ENCODE measurements around the gene PAXIP1. TPM values are rescaled to one million over a fixed set of nuclear protein-coding genes. Genes with fewer than 3 reads are reported as not detected.
A peak's percentile ranks its signal among the peaks of the same experiment; 100 is the strongest.

PAXIP1 gene
- total RNA-seq, 1 experiment from 2014 or later: 32.6 TPM

GRCh38 chr7:154913638-154914307 lies 89.2 kb downstream of the PAXIP1 start:
- no peaks in the 10 kb centered on the region for H3K79me2 ChIP-seq (ENCODE audit: insufficient read depth, low read length)
- H2BK5ac ChIP-seq (ENCODE audit: insufficient read length, low read length): no peak overlapping the region
- H3K9me3 ChIP-seq (ENCODE audit: control insufficient read depth, low read depth, low read length): no peaks in the 10 kb centered on the region
- no peak overlapping the region for H2BK12ac ChIP-seq (ENCODE audit: insufficient read length, low read depth, low read length)
- no peak overlapping the region for H3K27ac ChIP-seq (ENCODE audit: insufficient read length, low read depth, low read length)
- no peaks in the 10 kb centered on the region for H3K79me1 ChIP-seq (ENCODE audit: insufficient read depth, low read depth, low read length, poor library complexity, severe bottlenecking)
- Mint-ChIP-seq H3K36me3 (ENCODE audit: insufficient read depth in 1 of 3, low read depth in 3 of 3) (peaks cover 0 to 8% (median 5%) of the 10 kb centered on the region in 3 experiments; a peak in 6 of 7 replicates), H3K27me3 (ENCODE audit: low read depth) (peaks cover 30% of the 10 kb centered on the region), H3K4me3 (peak overlapping the region in 1 of 2 experiments; percentile 50; a peak in 3 of 5 replicates), H3K9me3 (peaks cover 11 to 14% of the 10 kb centered on the region in 2 experiments), H3K27ac (no peak overlapping the region), H3K4me1 (peaks cover 5 to 7% of the 10 kb centered on the region in 2 experiments)
- H3K56ac ChIP-seq (ENCODE audit: insufficient read length, low read depth, low read length): no peak overlapping the region
- no peak overlapping the region for H4K8ac ChIP-seq (replicated peaks; ENCODE audit: insufficient read length, low read depth, low read length)
- no peak overlapping the region; the same call in 1 of the 2 replicates for H2BK15ac ChIP-seq (ENCODE audit: low read depth, low read length)
- no peak overlapping the region for H2AFZ ChIP-seq (ENCODE audit: low read length)
- no peak overlapping the region for H3K23ac ChIP-seq (ENCODE audit: insufficient read length, low read depth, low read length)
- H2AK5ac ChIP-seq (ENCODE audit: insufficient read length, low read length): no peak overlapping the region
- TF ChIP-seq CTCF (conservative IDR thresholded peaks at IDR 0.05): peak; percentile 96
- no peak overlapping the region for H2BK120ac ChIP-seq (ENCODE audit: low read depth, low read length, poor library complexity, severe bottlenecking)
- H3K4me2 ChIP-seq (ENCODE audit: insufficient read depth, insufficient read length, low read length): peak overlapping the region; percentile 4
- H3K9ac ChIP-seq (ENCODE audit: extremely low read depth, insufficient read length, low read length): no peak overlapping the region
- 0 out of 2 replicates have a peak overlapping the region, but pooled peaks have one; percentile 28 for H3K14ac ChIP-seq (ENCODE audit: insufficient read depth, low read length)
- DNase-seq: peak; percentile 93
- H4K5ac ChIP-seq (ENCODE audit: insufficient read length, low read depth, low read length): no peak overlapping the region
- no peak overlapping the region for H3K4ac ChIP-seq (ENCODE audit: low read depth, low read length)
- no peak overlapping the region for H4K91ac ChIP-seq (ENCODE audit: insufficient read length, low read depth, low read length)
- peaks cover 3% of the 10 kb centered on the region for H3K23me2 ChIP-seq (ENCODE audit: insufficient read length, low read depth, low read length, poor library complexity, severe bottlenecking)
- H3K18ac ChIP-seq (ENCODE audit: insufficient read length, low read depth, low read length): no peak overlapping the region
- no peaks in the 10 kb centered on the region for H3K4me1 ChIP-seq (ENCODE audit: insufficient read depth, low read length)
- no peaks in the 10 kb centered on the region for H4K20me1 ChIP-seq (ENCODE audit: control insufficient read depth, insufficient read depth, insufficient read length)
- WGBS (ENCODE audit: extremely low coverage, insufficient read length, low lambda C conversion rate): no CpG with 5 or more reads among the region's 43 CpGs
- no peak overlapping the region for H3T11ph ChIP-seq (ENCODE audit: low read length)
- no peak overlapping the region for H2BK20ac ChIP-seq (ENCODE audit: low read depth, low read length, poor library complexity, severe bottlenecking)
- no peaks in the 10 kb centered on the region for H3K27me3 ChIP-seq (ENCODE audit: insufficient read depth, low read length)
